Measurements from ENCODE around the gene CACNB2. TPM values are rescaled to one million over a fixed set of nuclear protein-coding genes. Genes with fewer than 3 reads are reported as not detected.

The CACNB2 gene
- polyA plus RNA-seq, 1 of the 3 experiments (the other 2 are of a cell fraction) = 0.74 TPM

DNA sequence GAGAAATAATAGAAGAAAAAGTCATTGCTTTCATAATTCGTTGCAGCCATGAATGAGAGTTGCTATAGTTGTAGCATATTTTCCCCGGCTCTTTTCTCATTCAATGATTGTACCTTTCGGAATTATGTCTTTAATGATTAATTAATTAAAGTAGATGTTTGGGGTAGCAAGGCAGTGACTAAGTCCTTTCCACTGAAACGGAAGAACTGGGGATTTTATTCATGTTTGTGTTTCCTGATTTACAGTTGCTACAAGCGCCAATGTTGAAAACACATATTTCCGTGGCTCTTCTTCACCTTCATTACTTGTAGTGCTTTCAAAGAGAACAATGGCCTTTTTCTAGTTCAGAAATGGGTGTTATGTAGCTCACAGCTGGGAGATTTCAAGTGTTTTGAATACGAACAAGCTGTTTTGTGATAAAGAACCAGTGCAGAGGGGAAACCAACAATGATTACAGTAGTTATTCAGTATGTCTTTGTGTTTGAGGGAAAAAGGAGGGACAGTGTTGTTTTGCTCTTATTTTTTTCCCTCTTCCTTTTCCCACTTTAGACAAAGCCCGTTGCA is 357.7 kb downstream of the CACNB2 start:
- H3K4me2 ChIP-seq = no peak overlapping the region
- no peaks in the 10 kb centered on the region for H3K36me3 ChIP-seq (replicated peaks in 1 of 2; ENCODE audit: control insufficient read depth in 1 of 2, insufficient read depth in 2 of 2, low read length in 1 of 2)
- H3K27ac ChIP-seq (ENCODE audit: low read depth in 2 of 2, low read length in 1 of 2) = no peak overlapping the region
- peaks cover 0 to 3% of the 10 kb centered on the region in 2 experiments; a peak in 1 of 4 replicates for H3K4me1 ChIP-seq (ENCODE audit: control insufficient read depth in 1 of 2, insufficient read depth in 2 of 2, low read depth in 1 of 2, low read length in 1 of 2)
- peaks cover 3% of the 10 kb centered on the region for H3F3A ChIP-seq (replicated peaks; ENCODE audit: insufficient read depth)
- no peak overlapping the region for H3K9ac ChIP-seq
- no peak overlapping the region for H3K4me3 ChIP-seq (ENCODE audit: low read depth in 2 of 2, low read length in 1 of 2)
- H3K27me3 ChIP-seq (ENCODE audit: insufficient read depth) = no peaks in the 10 kb centered on the region
- TF ChIP-seq MXI1 (IDR thresholded peaks at IDR 0.05; ENCODE audit: low read depth, low read length) (no peak), JUND (IDR thresholded peaks at IDR 0.05) (no peak), TEAD4 (IDR thresholded peaks at IDR 0.05; ENCODE audit: borderline replicate concordance, insufficient read depth) (no peak), TCF12 (IDR thresholded peaks at IDR 0.05) (no peak), ZBTB33 (IDR thresholded peaks at IDR 0.05; ENCODE audit: borderline replicate concordance, low read depth) (no peak), SIN3A (IDR thresholded peaks at IDR 0.05; ENCODE audit: borderline replicate concordance, low read depth, low read length) (no peak), NRF1 (IDR thresholded peaks at IDR 0.05; ENCODE audit: low read depth, low read length) (no peak), NFIC (IDR thresholded peaks at IDR 0.05; ENCODE audit: borderline replicate concordance) (no peak), EZH2phosphoT487 (IDR thresholded peaks at IDR 0.05; ENCODE audit: borderline replicate concordance, low read depth) (no peak), RAD21 (IDR thresholded peaks at IDR 0.05; ENCODE audit: low read length) (no peak), TAF1 (IDR thresholded peaks at IDR 0.05; ENCODE audit: borderline replicate concordance, low read depth, low read length) (no peak), MEF2A (IDR thresholded peaks at IDR 0.05; ENCODE audit: borderline replicate concordance, low read depth) (no peak), IRF3 (IDR thresholded peaks at IDR 0.05; ENCODE audit: low read depth, low read length) (no peak)
- TF ChIP-seq, protein P1, sequence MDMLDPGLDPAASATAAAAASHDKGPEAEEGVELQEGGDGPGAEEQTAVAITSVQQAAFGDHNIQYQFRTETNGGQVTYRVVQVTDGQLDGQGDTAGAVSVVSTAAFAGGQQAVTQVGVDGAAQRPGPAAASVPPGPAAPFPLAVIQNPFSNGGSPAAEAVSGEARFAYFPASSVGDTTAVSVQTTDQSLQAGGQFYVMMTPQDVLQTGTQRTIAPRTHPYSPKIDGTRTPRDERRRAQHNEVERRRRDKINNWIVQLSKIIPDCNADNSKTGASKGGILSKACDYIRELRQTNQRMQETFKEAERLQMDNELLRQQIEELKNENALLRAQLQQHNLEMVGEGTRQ (IDR thresholded peaks at IDR 0.05; ENCODE audit: borderline replicate concordance, low read depth, low read length) = no peak
- H4K20me1 ChIP-seq (ENCODE audit: insufficient read depth) = no peaks in the 10 kb centered on the region
- WGBS (ENCODE audit: low lambda C conversion rate) = 87% methylated on average over 8 of the region's 8 CpGs
- no peaks in the 10 kb centered on the region for H3K9me3 ChIP-seq
- no peak for DNase-seq
- H2AFZ ChIP-seq (ENCODE audit: low read depth) = no peak overlapping the region
- CTCF ChIA-PET = interaction anchor here (1.1 kb wide), 1 partner anchor 35 kb away, joined by 3 read pairs; no protein-coding TSS in a partner anchor
- H3K79me2 ChIP-seq (ENCODE audit: insufficient read depth) = no peaks in the 10 kb centered on the region
- H3K9me2 ChIP-seq = no peaks in the 10 kb centered on the region
- POLR2A ChIA-PET = no interaction called here
